Hepatocyte (in vitro differentiated cells): ENCODE results near the gene SMDT1. TPM values are rescaled to one million over a fixed set of nuclear protein-coding genes. Genes with fewer than 3 reads are reported as not detected.

Experiments
- DNase-seq: peaks from one replicate; pipeline ENCODE4 v3.0.0-alpha.2; 2016; ENCODE audit warnings: low spot score
- H2AFZ ChIP-seq: fragments of 200-600 bp; sonication (generic); 2 replicates; pipeline ENCODE4 v1.6.0; 2016; ENCODE audit warnings: antibody characterized with exemption, mild to moderate bottlenecking
- H3K27ac ChIP-seq: fragments of 200-600 bp; sonication (generic); 2 replicates; pipeline ENCODE4 v1.5.1; 2016; ENCODE audit warnings: mild to moderate bottlenecking
- H3K27me3 ChIP-seq: fragments of 200-600 bp; sonication (generic); 2 replicates; pipeline ENCODE4 v1.6.1; 2016
- H3K36me3 ChIP-seq: fragments of 200-600 bp; sonication (generic); replicated peaks from 2 replicates; pipeline ENCODE4 v1.5.1; 2016; ENCODE audit warnings: low read depth; ENCODE audit not compliant: insufficient read depth
- H3K4me1 ChIP-seq: fragments of 200-600 bp; sonication (generic); 2 replicates; pipeline ENCODE4 v1.5.1; 2016; ENCODE audit warnings: mild to moderate bottlenecking, moderate library complexity; ENCODE audit not compliant: insufficient read depth
- H3K4me2 ChIP-seq: fragments of 200-600 bp; sonication (generic); 2 replicates; pipeline ENCODE4 v1.6.0; 2016
- H3K4me3 ChIP-seq: fragments of 200-600 bp; sonication (generic); 2 replicates; pipeline ENCODE4 v1.5.1; 2016; ENCODE audit warnings: mild to moderate bottlenecking
- H3K79me2 ChIP-seq: fragments of 200-600 bp; sonication (generic); 2 replicates; pipeline ENCODE4 v1.6.0; 2017; ENCODE audit warnings: mild to moderate bottlenecking
- H3K9me2 ChIP-seq: fragments of 200-600 bp; sonication (generic); replicated peaks from 2 replicates; pipeline ENCODE4 v1.6.0; 2017; ENCODE audit warnings: mild to moderate bottlenecking; ENCODE audit not compliant: insufficient read depth
- H3K9me3 ChIP-seq: fragments of 200-600 bp; sonication (generic); 2 replicates; pipeline ENCODE4 v1.5.1; 2016; ENCODE audit warnings: low read depth, mild to moderate bottlenecking
- H4K20me1 ChIP-seq: fragments of 200-600 bp; sonication (generic); 2 replicates; pipeline ENCODE4 v1.6.0; 2016; ENCODE audit warnings: mild to moderate bottlenecking; ENCODE audit not compliant: insufficient read depth, poor library complexity, severe bottlenecking
- EZH2 ChIP-seq: fragments of 200-600 bp; sonication (generic); IDR thresholded peaks from 2 replicates; pipeline ENCODE4 v1.6.1; 2016; ENCODE audit warnings: antibody characterized with exemption, mild to moderate bottlenecking, borderline replicate concordance
- EZH2phosphoT487 ChIP-seq: fragments of 200-600 bp; sonication (generic); IDR thresholded peaks from one replicate; pipeline ENCODE4 v1.6.1; 2018; ENCODE audit warnings: antibody characterized with exemption, mild to moderate bottlenecking, low read depth, moderate library complexity; ENCODE audit not compliant: unreplicated experiment, severe bottlenecking
- WGBS: methylation state at CpG from one replicate; pipeline ENCODE4 v1.1.6; 2016; ENCODE audit warnings: low lambda C conversion rate; ENCODE audit errors: missing lambda C conversion rate; 5-methylcytosine and 5-hydroxymethylcytosine counted together
- polyA plus RNA-seq: library from polyadenylated mRNA; unstranded; fragments of >200 nt; fragmentation: Nextera tagmentation; extraction: Ambion mirVana; gene quantifications from 2 replicates; pipeline ENCODE4 v1.2.1, GENCODE V29; 2016
- total RNA-seq: library from RNA; depleted of rRNA; stranded (reverse); fragments of >200 nt; gene quantifications from 2 replicates; pipeline ENCODE4 v1.2.3, GENCODE V29; 2014
- TF ChIP-seq, protein P1 (sequence below): fragments of 200-600 bp; sonication (generic); IDR thresholded peaks from 2 replicates; pipeline ENCODE4 v1.5.1; 2016; ENCODE audit warnings: antibody characterized with exemption, mild to moderate bottlenecking; ENCODE audit not compliant: poor library complexity

Gene SMDT1
- total and polyA plus RNA-seq, 2 experiments from 2014 or later, result 10.8 to 145 TPM

DNA sequence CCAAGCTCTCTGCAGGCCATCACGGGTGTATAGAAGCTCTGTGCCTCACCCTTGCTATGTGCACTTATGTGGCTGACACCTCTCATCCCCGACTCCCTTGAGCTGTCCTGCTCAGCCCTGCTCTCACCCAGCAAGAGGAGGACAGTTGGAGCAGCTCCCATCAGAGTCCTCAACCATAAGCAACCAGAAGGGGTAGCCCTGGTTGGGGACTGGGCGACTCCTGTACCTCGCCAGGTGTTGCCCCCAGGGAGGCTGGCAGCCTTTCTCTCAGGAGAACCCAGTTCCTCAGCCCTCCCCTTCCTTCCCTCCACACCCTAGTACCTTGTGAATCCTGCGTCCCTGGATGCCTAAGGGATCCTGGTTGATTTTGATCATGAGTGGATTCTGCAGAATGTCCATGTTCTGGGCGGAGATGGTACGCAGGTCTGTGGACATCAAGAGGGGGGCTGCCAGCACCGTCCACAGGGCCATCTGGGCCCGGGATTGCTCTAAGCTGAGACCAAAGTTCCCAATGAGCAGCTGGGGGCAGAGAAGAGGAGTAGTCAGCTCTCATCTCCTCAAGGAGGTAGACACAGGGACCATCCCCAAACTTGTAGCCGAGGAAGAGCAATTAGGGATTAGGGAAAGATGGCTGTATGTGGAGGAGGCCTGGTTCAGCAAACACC is 16.9 kb upstream of the SMDT1 start:
- Histone ChIP-seq H4K20me1 (no peaks in the 10 kb centered on the region), H3K4me2 (no peak overlapping the region), H3K9me3 (no peaks in the 10 kb centered on the region), H3K9me2 (no peaks in the 10 kb centered on the region), H3K79me2 (no peaks in the 10 kb centered on the region), H3K4me1 (no peaks in the 10 kb centered on the region), H3K27me3 (no peaks in the 10 kb centered on the region), H2AFZ (no peak overlapping the region), H3K4me3 (no peak overlapping the region), H3K36me3 (no peaks in the 10 kb centered on the region), H3K27ac (no peak overlapping the region)
- WGBS, result 98% methylated on average over 10 of the region's 10 CpGs
- TF ChIP-seq EZH2phosphoT487, result no peak
- TF ChIP-seq, protein P1, sequence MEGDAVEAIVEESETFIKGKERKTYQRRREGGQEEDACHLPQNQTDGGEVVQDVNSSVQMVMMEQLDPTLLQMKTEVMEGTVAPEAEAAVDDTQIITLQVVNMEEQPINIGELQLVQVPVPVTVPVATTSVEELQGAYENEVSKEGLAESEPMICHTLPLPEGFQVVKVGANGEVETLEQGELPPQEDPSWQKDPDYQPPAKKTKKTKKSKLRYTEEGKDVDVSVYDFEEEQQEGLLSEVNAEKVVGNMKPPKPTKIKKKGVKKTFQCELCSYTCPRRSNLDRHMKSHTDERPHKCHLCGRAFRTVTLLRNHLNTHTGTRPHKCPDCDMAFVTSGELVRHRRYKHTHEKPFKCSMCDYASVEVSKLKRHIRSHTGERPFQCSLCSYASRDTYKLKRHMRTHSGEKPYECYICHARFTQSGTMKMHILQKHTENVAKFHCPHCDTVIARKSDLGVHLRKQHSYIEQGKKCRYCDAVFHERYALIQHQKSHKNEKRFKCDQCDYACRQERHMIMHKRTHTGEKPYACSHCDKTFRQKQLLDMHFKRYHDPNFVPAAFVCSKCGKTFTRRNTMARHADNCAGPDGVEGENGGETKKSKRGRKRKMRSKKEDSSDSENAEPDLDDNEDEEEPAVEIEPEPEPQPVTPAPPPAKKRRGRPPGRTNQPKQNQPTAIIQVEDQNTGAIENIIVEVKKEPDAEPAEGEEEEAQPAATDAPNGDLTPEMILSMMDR, result no peak
- TF ChIP-seq EZH2, result no peak
- DNase-seq, result no peak

GRCh38 chr22:42064629-42065028 is 14.9 kb upstream of the SMDT1 start:
- H3K27me3 ChIP-seq, result no peaks in the 10 kb centered on the region
- 44% methylated on average over 1 of the region's 1 CpG for WGBS
- H2AFZ ChIP-seq, result no peak overlapping the region
- H3K79me2 ChIP-seq, result peaks cover 5% of the 10 kb centered on the region
- H4K20me1 ChIP-seq, result no peaks in the 10 kb centered on the region
- no peak overlapping the region for H3K4me3 ChIP-seq
- DNase-seq, result no peak
- no peaks in the 10 kb centered on the region for H3K9me3 ChIP-seq
- no peaks in the 10 kb centered on the region for H3K36me3 ChIP-seq
- TF ChIP-seq, protein P1, result no peak
- TF ChIP-seq EZH2 (no peak), EZH2phosphoT487 (no peak)
- H3K27ac ChIP-seq, result no peak overlapping the region
- H3K4me2 ChIP-seq, result no peak overlapping the region
- H3K9me2 ChIP-seq, result no peaks in the 10 kb centered on the region
- H3K4me1 ChIP-seq, result peaks cover 2% of the 10 kb centered on the region

- WGBS, result 84% methylated on average over 12 of the region's 13 CpGs
- DNase-seq, result no peak
- no peaks in the 10 kb centered on the region for H3K27me3 ChIP-seq
- no peak overlapping the region for H3K27ac ChIP-seq
- TF ChIP-seq, protein P1, result no peak
- no peaks in the 10 kb centered on the region for H3K9me3 ChIP-seq
- no peak overlapping the region for H2AFZ ChIP-seq
- H4K20me1 ChIP-seq, result no peaks in the 10 kb centered on the region
- H3K9me2 ChIP-seq, result no peaks in the 10 kb centered on the region
- no peaks in the 10 kb centered on the region for H3K36me3 ChIP-seq
- H3K4me1 ChIP-seq, result peaks cover 8% of the 10 kb centered on the region
- H3K4me2 ChIP-seq, result no peak overlapping the region
- peaks cover 7% of the 10 kb centered on the region for H3K79me2 ChIP-seq
- H3K4me3 ChIP-seq, result no peak overlapping the region
These were observed 13.9 kb upstream of the SMDT1 start for GRCh38 chr22:42065438-42066125.
